Vagina (tissue), 2 donors: Measurements from ENCODE around the gene CAMK4.

Experiments used
- CTCF ChIP-seq, 3 experiments: fragments of 450-650 bp in 2 of 3; fragments of 200-600 bp in 1 of 3; sonication (generic) in 1 of 3; IDR thresholded peaks; one replicate each; pipeline ENCODE4 v1.5.1; 2017 to 2019; ENCODE audit warnings: antibody characterized with exemption in 3 of 3, mild to moderate bottlenecking in 2 of 3, moderate library complexity in 2 of 3
- POLR2A ChIP-seq, 2 donors: fragments of 450-650 bp; IDR thresholded peaks; one replicate each; pipeline ENCODE4 v1.6.1; 2017; ENCODE audit warnings: antibody characterized with exemption in 2 of 2, mild to moderate bottlenecking in 2 of 2, moderate library complexity in 2 of 2
- POLR2AphosphoS5 ChIP-seq, 2 donors: sonication (generic); formaldehyde crosslinking; IDR thresholded peaks; one replicate each; pipeline ENCODE4 v1.9.0; 2017; ENCODE audit warnings: antibody characterized with exemption in 2 of 2, mild to moderate bottlenecking in 2 of 2, low read depth in 1 of 2; ENCODE audit not compliant: insufficient read depth in 1 of 2

- TF ChIP-seq POLR2AphosphoS5 (IDR thresholded peaks at IDR 0.05; ENCODE audit: insufficient read depth in 1 of 2, low read depth in 1 of 2) (no peak), CTCF (IDR thresholded peaks at IDR 0.05) (no peak), POLR2A (IDR thresholded peaks at IDR 0.05) (no peak)
Measured at GRCh38 chr5:111532886-111533582, 308.9 kb downstream of the CAMK4 start.
